Kidney glomerular epithelial cell (primary cell): ENCODE data around the gene PLB1.

Experiments
- DNase-seq: peaks from one replicate; lab custom pipeline; 2025; lab: John Stamatoyannopoulos, UW

The PLB1 gene

GRCh38 chr2:28628987-28629386 lies 133.1 kb downstream of the PLB1 start:
- no peak for DNase-seq

- DNase-seq: no peak
Observed at GRCh38 chr2:28629910-28630309, 134.1 kb downstream of the PLB1 start.

- DNase-seq: no peak
Observed at GRCh38 chr2:28630341-28630740, 134.5 kb downstream of the PLB1 start.

GRCh38 chr2:28631514-28632206 lies 135.8 kb downstream of the PLB1 start:
- DNase-seq: no peak

- DNase-seq: no peak
Observed at GRCh38 chr2:28632791-28633190, 136.9 kb downstream of the PLB1 start.

- no peak for DNase-seq
Observed at GRCh38 chr2:28633204-28633603, 137.3 kb downstream of the PLB1 start.

GRCh38 chr2:28633746-28634145 lies 137.9 kb downstream of the PLB1 start:
- peak; percentile 87 for DNase-seq

GRCh38 chr2:28635191-28635611 lies 139.3 kb downstream of the PLB1 start:
- DNase-seq: no peak

- DNase-seq: no peak
Observed at GRCh38 chr2:28636491-28636890, 140.6 kb downstream of the PLB1 start.

GRCh38 chr2:28637066-28638047 lies 141.5 kb downstream of the PLB1 start:
- no peak for DNase-seq

- no peak for DNase-seq
Observed at GRCh38 chr2:28638102-28638501, 142.2 kb downstream of the PLB1 start.

GRCh38 chr2:28639092-28639691 lies 143.3 kb downstream of the PLB1 start:
- DNase-seq: no peak

- peak; percentile 59 for DNase-seq
Observed at GRCh38 chr2:28639836-28640235, 144.0 kb downstream of the PLB1 start.

- DNase-seq: no peak
Observed at GRCh38 chr2:28640260-28640907, 144.5 kb downstream of the PLB1 start.

- no peak for DNase-seq
Observed at GRCh38 chr2:28640908-28641300, 145.0 kb downstream of the PLB1 start.

- DNase-seq: no peak
Observed at GRCh38 chr2:28642796-28643195, 146.9 kb downstream of the PLB1 start.

- no peak for DNase-seq
Observed at GRCh38 chr2:28643327-28643726, 147.5 kb downstream of the PLB1 start.

- DNase-seq: peak; percentile 14
Observed at GRCh38 chr2:28643911-28644334, 148.1 kb downstream of the PLB1 start.

- DNase-seq: no peak
Observed at GRCh38 chr2:28644760-28645159, 148.9 kb downstream of the PLB1 start.

- DNase-seq: no peak
Observed at GRCh38 chr2:28645553-28645952, 149.7 kb downstream of the PLB1 start.

GRCh38 chr2:28647682-28648081 lies 151.8 kb downstream of the PLB1 start:
- no peak for DNase-seq

- no peak for DNase-seq
Observed at GRCh38 chr2:28648147-28648546, 152.3 kb downstream of the PLB1 start.
